Neural cell (in vitro differentiated cells): ENCODE measurements around the gene IL15.

Source experiments
- CTCF ChIP-seq: fragments of 450-650 bp; IDR thresholded peaks from 2 replicates; pipeline ENCODE4 v1.5.1; 2014; ENCODE audit warnings: antibody characterized with exemption, mild to moderate bottlenecking, moderate library complexity; ENCODE audit not compliant: poor library complexity, severe bottlenecking
- EP300 ChIP-seq: fragments of 450-650 bp; conservative IDR thresholded peaks from 2 replicates; pipeline ENCODE4 v1.6.1; 2014; ENCODE audit warnings: antibody characterized with exemption, mild to moderate bottlenecking, moderate library complexity; ENCODE audit not compliant: poor library complexity, severe bottlenecking
- EZH2 ChIP-seq: fragments of 200-600, 300-800 bp; shearing (Covaris generic), sonication (generic); IDR thresholded peaks from 2 replicates; pipeline ENCODE4 v1.6.1; 2014; ENCODE audit warnings: antibody characterized with exemption, low read length, borderline replicate concordance, mild to moderate bottlenecking; ENCODE audit not compliant: insufficient read depth, poor library complexity, severe bottlenecking

- no peak for TF ChIP-seq CTCF
- TF ChIP-seq EZH2 = no peak
- TF ChIP-seq EP300 = no peak
These were observed 48.4 kb downstream of the IL15 start for GRCh38 chr4:141684785-141685184.
